SK-N-SH treated with all-trans-retinoic acid at 6 μM for 48 hours (cell line): ENCODE data around the gene ABCA1.

ENCODE experiments used
- ATAC-seq: fragments of 200-7000 bp; cut with Tn5 transposase; 3 replicates; pipeline ENCODE4 v1.9.1; 2020; ENCODE audit warnings: mild to moderate bottlenecking, moderate library complexity
- ARNTL ChIP-seq: fragments of 450-650 bp; formaldehyde crosslinking; IDR thresholded peaks from 2 replicates; pipeline ENCODE4 v1.5.0; 2020; ENCODE audit warnings: low read depth, mild to moderate bottlenecking, moderate library complexity, borderline replicate concordance
- BACH2 ChIP-seq: fragments of 250-450 bp; sonication (Bioruptor Pico); IDR thresholded peaks from 2 replicates; pipeline ENCODE4 v1.9.0; 2021; ENCODE audit warnings: mild to moderate bottlenecking, borderline replicate concordance
- CREB5 ChIP-seq: fragments of 250-450 bp; sonication (Bioruptor Pico); IDR thresholded peaks from 2 replicates; pipeline ENCODE4 v1.5.1; 2020; ENCODE audit warnings: low read depth, mild to moderate bottlenecking, moderate library complexity
- CSDC2 ChIP-seq: fragments of 250-450 bp; sonication (Bioruptor Pico); IDR thresholded peaks from 2 replicates; pipeline ENCODE4 v1.5.0; 2020; ENCODE audit warnings: mild to moderate bottlenecking, moderate library complexity
- CSRNP3 ChIP-seq: fragments of 250-450 bp; sonication (Bioruptor Pico); IDR thresholded peaks from 2 replicates; pipeline ENCODE4 v1.5.1; 2021; ENCODE audit warnings: mild to moderate bottlenecking, moderate library complexity
- ESRRG ChIP-seq: fragments of 250-450 bp; sonication (Bioruptor Pico); IDR thresholded peaks from 2 replicates; pipeline ENCODE4 v1.6.1; 2021; ENCODE audit warnings: mild to moderate bottlenecking
- GLIS3 ChIP-seq: fragments of 250-450 bp; sonication (Bioruptor Pico); IDR thresholded peaks from 2 replicates; pipeline ENCODE4 v1.5.0; 2020; ENCODE audit warnings: mild to moderate bottlenecking, moderate library complexity
- ISL1 ChIP-seq: fragments of 250-450 bp; sonication (Bioruptor Pico); IDR thresholded peaks from 2 replicates; pipeline ENCODE4 v2.1.2; 2022; ENCODE audit warnings: mild to moderate bottlenecking, moderate library complexity
- OSR1 ChIP-seq: fragments of 250-450 bp; sonication (Bioruptor Pico); IDR thresholded peaks from 2 replicates; pipeline ENCODE4 v1.8.0; 2022; ENCODE audit warnings: moderate library complexity, mild to moderate bottlenecking, inconsistent platforms
- PATZ1 ChIP-seq: fragments of 250-450 bp; sonication (Bioruptor Pico); IDR thresholded peaks from 2 replicates; pipeline ENCODE4 v1.8.0; 2020; ENCODE audit warnings: mild to moderate bottlenecking, moderate library complexity, borderline replicate concordance
- POU6F1 ChIP-seq: fragments of 250-450 bp; sonication (Bioruptor Pico); IDR thresholded peaks from 2 replicates; pipeline ENCODE4 v1.8.0; 2021; ENCODE audit warnings: low read depth, mild to moderate bottlenecking, moderate library complexity, borderline replicate concordance
- PPARA ChIP-seq: fragments of 250-450 bp; sonication (Bioruptor Pico); IDR thresholded peaks from 2 replicates; pipeline ENCODE4 v1.5.0; 2020; ENCODE audit warnings: mild to moderate bottlenecking, borderline replicate concordance
- RARB ChIP-seq: fragments of 250-450 bp; sonication (Bioruptor Pico); IDR thresholded peaks from 2 replicates; pipeline ENCODE4 v1.8.0; 2021; ENCODE audit warnings: mild to moderate bottlenecking, moderate library complexity
- SNAI2 ChIP-seq: fragments of 250-450 bp; sonication (Bioruptor Pico); IDR thresholded peaks from 2 replicates; pipeline ENCODE4 v1.5.0; 2020; ENCODE audit warnings: mild to moderate bottlenecking, moderate library complexity
- TCF4 ChIP-seq: fragments of 250-450 bp; sonication (Bioruptor Pico); IDR thresholded peaks from 2 replicates; pipeline ENCODE4 v1.8.0; 2021; ENCODE audit warnings: mild to moderate bottlenecking, moderate library complexity, borderline replicate concordance
- TOX ChIP-seq: fragments of 250-450 bp; sonication (Bioruptor Pico); IDR thresholded peaks from 2 replicates; pipeline ENCODE4 v1.8.0; 2021; ENCODE audit warnings: mild to moderate bottlenecking, moderate library complexity, borderline replicate concordance
- TSHZ2 ChIP-seq: fragments of 250-450 bp; sonication (Bioruptor Pico); IDR thresholded peaks from 2 replicates; pipeline ENCODE4 v1.5.0; 2020; ENCODE audit warnings: mild to moderate bottlenecking, moderate library complexity
- ZC3H10 ChIP-seq: fragments of 250-450 bp; sonication (Bioruptor Pico); IDR thresholded peaks from 2 replicates; pipeline ENCODE4 v1.5.1; 2021; ENCODE audit warnings: mild to moderate bottlenecking, moderate library complexity
- ZFP3 ChIP-seq: fragments of 250-450 bp; sonication (Bioruptor Pico); IDR thresholded peaks from 2 replicates; pipeline ENCODE4 v1.5.0; 2020; ENCODE audit warnings: mild to moderate bottlenecking, moderate library complexity
- ZFP30 ChIP-seq: fragments of 450-650 bp; formaldehyde crosslinking; IDR thresholded peaks from 2 replicates; pipeline ENCODE4 v1.5.0; 2022; ENCODE audit warnings: mild to moderate bottlenecking, moderate library complexity
- ZNF565 ChIP-seq: fragments of 450-650 bp; formaldehyde crosslinking; conservative IDR thresholded peaks from 2 replicates; pipeline ENCODE4 v1.5.0; 2020; ENCODE audit warnings: low read depth, mild to moderate bottlenecking, moderate library complexity
- ZNF70 ChIP-seq: fragments of 450-650 bp; formaldehyde crosslinking; IDR thresholded peaks from 2 replicates; pipeline ENCODE4 v1.5.0; 2020; ENCODE audit warnings: mild to moderate bottlenecking, moderate library complexity
- ZNF8 ChIP-seq: fragments of 450-650 bp; formaldehyde crosslinking; IDR thresholded peaks from 2 replicates; pipeline ENCODE4 v1.5.0; 2020; ENCODE audit warnings: mild to moderate bottlenecking, moderate library complexity

The ABCA1 gene

GRCh38 chr9:104854613-104855012 lies 73.3 kb downstream of the ABCA1 start:
- TF ChIP-seq TCF4: no peak
- no peak for TF ChIP-seq ESRRG (CRISPR knock-in tag)
- no peak for TF ChIP-seq PPARA (CRISPR knock-in tag)
- no peak for TF ChIP-seq ISL1 (CRISPR knock-in tag)
- TF ChIP-seq CREB5: no peak
- TF ChIP-seq CSRNP3: no peak
- TF ChIP-seq BACH2 (CRISPR knock-in tag): no peak
- no peak for TF ChIP-seq TSHZ2 (CRISPR knock-in tag)
- no peak for TF ChIP-seq POU6F1
- TF ChIP-seq CSDC2 (CRISPR knock-in tag): no peak
- no peak for TF ChIP-seq GLIS3
- no peak for TF ChIP-seq ARNTL (CRISPR knock-in tag)
- TF ChIP-seq PATZ1: no peak
- no peak for TF ChIP-seq SNAI2
- TF ChIP-seq ZNF565 (CRISPR knock-in tag): no peak
- no peak for TF ChIP-seq ZC3H10 (CRISPR knock-in tag)
- no peak for TF ChIP-seq TOX (CRISPR knock-in tag)
- no peak for TF ChIP-seq RARB
- ATAC-seq: no peak

- ATAC-seq: no peak
- no peak for TF ChIP-seq BACH2 (CRISPR knock-in tag)
- TF ChIP-seq CSRNP3: no peak
- no peak for TF ChIP-seq ZNF565 (CRISPR knock-in tag)
- TF ChIP-seq TOX (CRISPR knock-in tag): no peak
- TF ChIP-seq ZNF70 (CRISPR knock-in tag): no peak
- TF ChIP-seq PATZ1: no peak
- no peak for TF ChIP-seq CSDC2 (CRISPR knock-in tag)
- TF ChIP-seq RARB: no peak
- no peak for TF ChIP-seq OSR1 (CRISPR knock-in tag)
- no peak for TF ChIP-seq ZFP30 (CRISPR knock-in tag)
- no peak for TF ChIP-seq PPARA (CRISPR knock-in tag)
- TF ChIP-seq ZNF8 (CRISPR knock-in tag): no peak
- no peak for TF ChIP-seq ARNTL (CRISPR knock-in tag)
- no peak for TF ChIP-seq GLIS3
- TF ChIP-seq POU6F1: no peak
- no peak for TF ChIP-seq ISL1 (CRISPR knock-in tag)
- TF ChIP-seq ZFP3 (CRISPR knock-in tag): no peak
- no peak for TF ChIP-seq TCF4
- TF ChIP-seq SNAI2: no peak
Observed at GRCh38 chr9:104853683-104854082, 74.3 kb downstream of the ABCA1 start.
